Spleen (tissue), 13 donors: ENCODE measurements around the gene PIPOX. TPM values are rescaled to one million over a fixed set of nuclear protein-coding genes. Genes with fewer than 3 reads are reported as not detected.

ENCODE experiments used
- DNase-seq: peaks from one replicate; pipeline ENCODE4 v3.0.0-alpha.2; 2020
- H3K27ac ChIP-seq, 8 donors: fragments of 200-600 bp; sonication (generic) in 7 of 8; 1 replicate in 4 of 8; 2 replicates in 4 of 8; pipeline versions ENCODE4 v1.5.0 to v1.8.0; 2016 to 2021; ENCODE audit warnings: inconsistent platforms in 4 of 8, mild to moderate bottlenecking in 4 of 8, moderate library complexity in 1 of 8
- H3K27me3 ChIP-seq, 7 donors: fragments of 200-600 bp; sonication (generic) in 6 of 7; replicated peaks in 1 of 7; 1 replicate in 4 of 7; 2 replicates in 3 of 7; pipeline versions ENCODE4 v1.5.0 to v1.8.0; 2016 to 2021; ENCODE audit warnings: inconsistent platforms in 3 of 7, mild to moderate bottlenecking in 1 of 7
- H3K36me3 ChIP-seq, 6 donors: fragments of 200-600 bp; sonication (generic) in 5 of 6; 1 replicate in 4 of 6; 2 replicates in 2 of 6; pipeline versions ENCODE4 v1.5.0 to v1.8.0; 2016 to 2021; ENCODE audit warnings: inconsistent platforms in 2 of 6
- H3K4me1 ChIP-seq, 6 donors: fragments of 200-600 bp; sonication (generic) in 5 of 6; 1 replicate in 3 of 6; 2 replicates in 3 of 6; pipeline versions ENCODE4 v1.5.0 to v1.8.0; 2016 to 2021; ENCODE audit warnings: inconsistent platforms in 3 of 6
- H3K4me3 ChIP-seq, 8 donors: fragments of 200-600 bp; sonication (generic) in 7 of 8; 1 replicate in 4 of 8; 2 replicates in 4 of 8; pipeline versions ENCODE4 v1.5.0 to v1.8.0; 2016 to 2021; ENCODE audit warnings: inconsistent platforms in 4 of 8, mild to moderate bottlenecking in 4 of 8, moderate library complexity in 2 of 8
- H3K9me3 ChIP-seq, 8 donors: fragments of 200-600 bp; sonication (generic) in 7 of 8; 1 replicate in 4 of 8; 2 replicates in 4 of 8; pipeline versions ENCODE4 v1.5.0 to v1.8.0; 2016 to 2021; ENCODE audit warnings: inconsistent platforms in 4 of 8
- POLR2A ChIP-seq, 3 donors: fragments of 450-650 bp; IDR thresholded peaks; one replicate each; pipeline ENCODE4 v1.5.1; 2017; ENCODE audit warnings: antibody characterized with exemption in 3 of 3, mild to moderate bottlenecking in 1 of 3
- POLR2AphosphoS5 ChIP-seq, 3 donors: sonication (generic); formaldehyde crosslinking; IDR thresholded peaks; one replicate each; pipeline ENCODE4 v1.5.1; 2017; ENCODE audit warnings: antibody characterized with exemption in 3 of 3
- WGBS, 5 donors: extraction: QIAGEN DNeasy Blood & Tissue Kit in 3 of 5; methylation state at CpG; one replicate each; pipeline versions ENCODE4 v1.1.5 to v1.1.7; 2013 to 2018; 5-methylcytosine and 5-hydroxymethylcytosine counted together
- intact Hi-C: fragments of 100-400 bp; cut with DNase I; formaldehyde crosslinking; loops from one replicate; pipeline ENCODE4 v1.15.0; 2023; ENCODE audit warnings: low total_unique reads
- long read RNA-seq, 2 donors: transcript quantifications; one replicate each; lab custom pipeline, GENCODE V29; 2026
- polyA plus RNA-seq, 3 donors: library from polyadenylated mRNA; stranded (reverse); fragments of 200-250 nt; gene quantifications; one replicate each; pipeline ENCODE4 v1.2.1, GENCODE V29; 2013
- total RNA-seq, 7 donors: library from RNA; depleted of rRNA in 3 of 7; stranded (reverse); fragments of >200 nt in 3 of 7; fragmentation: NEBNext Ultra II Directional in 4 of 7; extraction: Animal tissue kit (Norgen Biotek cat#: 25700) in 4 of 7; gene quantifications; one replicate each; pipeline versions ENCODE4 v1.1.0 to v1.2.1, GENCODE V29; 2016 to 2021
- TF ChIP-seq, protein P1 (sequence below), 11 experiments: fragments of 200-600 bp in 7 of 11; fragments of 450-650 bp in 4 of 11; sonication (generic) in 4 of 11; IDR thresholded peaks in 8 of 11; conservative IDR thresholded peaks in 3 of 11; 1 replicate in 7 of 11; 2 replicates in 4 of 11; pipeline versions ENCODE4 v1.4.0 to v1.8.0; 2016 to 2021; ENCODE audit warnings: antibody characterized with exemption in 11 of 11, inconsistent platforms in 4 of 11, mild to moderate bottlenecking in 1 of 11
- donor health status: healthy with polysubstance abuse.
- donor health status: DM: no; HTN: no; CAD: no; lungs with moderate emphysema.
- donor health status: DM: no; HTN: no; CAD: no.
- donor health status: Bipolar disorder and iron deficiency.
- donor health status: healthy.
- donor health status: DM: no; HTN: no; CAD: no.
- donor health status: DM: yes; HTN: yes; CAD: no.

Gene PIPOX, protein sequence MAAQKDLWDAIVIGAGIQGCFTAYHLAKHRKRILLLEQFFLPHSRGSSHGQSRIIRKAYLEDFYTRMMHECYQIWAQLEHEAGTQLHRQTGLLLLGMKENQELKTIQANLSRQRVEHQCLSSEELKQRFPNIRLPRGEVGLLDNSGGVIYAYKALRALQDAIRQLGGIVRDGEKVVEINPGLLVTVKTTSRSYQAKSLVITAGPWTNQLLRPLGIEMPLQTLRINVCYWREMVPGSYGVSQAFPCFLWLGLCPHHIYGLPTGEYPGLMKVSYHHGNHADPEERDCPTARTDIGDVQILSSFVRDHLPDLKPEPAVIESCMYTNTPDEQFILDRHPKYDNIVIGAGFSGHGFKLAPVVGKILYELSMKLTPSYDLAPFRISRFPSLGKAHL
- total RNA-seq (1 to 10 TPM; 3.0 to 8.3 (median 5.5) TPM), polyA plus RNA-seq (under 1 TPM; 0.64 to 0.80 (median 0.74) TPM)
- long read RNA-seq, donor 1, partial matches to known transcripts: 0 of 2 reads
- long read RNA-seq, donor 1, other reads (novel, unspliced or antisense): 0 of 2 reads
- long read RNA-seq, donor 2: 0 reads

DNA sequence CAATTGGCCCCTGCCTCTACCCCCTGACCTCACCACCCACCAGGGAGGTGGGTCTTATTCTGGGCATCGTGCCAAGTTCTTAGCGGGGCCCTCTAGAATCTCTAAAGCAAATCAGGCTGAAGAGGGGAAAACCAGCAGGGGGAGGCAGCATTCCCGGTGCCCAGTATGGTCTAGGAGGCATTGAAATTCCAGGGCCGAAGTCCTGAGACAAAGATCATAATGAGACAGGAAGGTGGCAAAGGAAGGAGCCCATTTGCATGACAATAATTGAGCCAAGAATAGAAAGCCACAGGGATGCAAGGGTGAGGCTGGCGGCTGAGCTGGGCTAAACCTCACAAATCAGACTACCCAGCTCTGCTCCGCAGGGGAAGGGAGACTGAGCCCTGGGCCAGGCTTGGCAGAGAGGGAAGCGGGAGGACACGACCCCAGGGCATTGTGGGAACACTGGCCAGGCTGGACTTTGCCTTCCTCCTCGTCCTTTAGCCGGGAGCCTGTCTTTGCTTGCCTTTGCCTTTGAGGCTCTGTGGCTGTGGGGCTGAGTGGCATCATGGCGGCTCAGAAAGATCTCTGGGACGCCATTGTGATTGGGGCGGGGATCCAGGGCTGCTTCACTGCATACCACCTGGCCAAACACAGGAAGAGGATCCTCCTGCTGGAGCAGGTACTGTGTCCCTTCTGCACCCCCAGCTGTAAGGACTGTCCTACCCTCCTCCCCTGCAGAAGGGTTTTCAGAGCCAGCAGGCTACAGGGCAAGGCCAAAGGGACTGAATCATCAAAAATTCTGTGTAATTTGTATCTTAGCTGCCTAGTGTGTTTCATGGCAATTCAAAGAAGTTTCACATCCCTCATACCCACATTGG, at the start of gene PIPOX:
TSS of gene PIPOX (plus strand) at position 463 of the 860 bp plus-strand sequence. CDS start at position 548, 85 bp downstream.
- no peak for DNase-seq
- Histone ChIP-seq H3K27me3 (peaks cover 0 to 4% (median 0%) of the 10 kb centered on the region in 7 donors), H3K27ac (peak within 1 kb of the TSS in 6 of 8 donors; percentile 22 to 74 (median 64)), H3K4me1 (peaks cover 14 to 40% (median 23%) of the 10 kb centered on the region in 6 donors), H3K4me3 (peak within 1 kb of the TSS in 1 of 8 donors; percentile 4), H3K36me3 (no peaks in the 10 kb centered on the region), H3K9me3 (no peaks in the 10 kb centered on the region)
- 29 to 44% (median 41%) methylated on average over 13 of the region's 13 CpGs for WGBS, 5 donors
- TF ChIP-seq POLR2AphosphoS5 (IDR thresholded peaks at IDR 0.05) (peak; percentile 26 to 29 (median 26)), POLR2A (IDR thresholded peaks at IDR 0.05) (no peak)
- TF ChIP-seq, protein P1, sequence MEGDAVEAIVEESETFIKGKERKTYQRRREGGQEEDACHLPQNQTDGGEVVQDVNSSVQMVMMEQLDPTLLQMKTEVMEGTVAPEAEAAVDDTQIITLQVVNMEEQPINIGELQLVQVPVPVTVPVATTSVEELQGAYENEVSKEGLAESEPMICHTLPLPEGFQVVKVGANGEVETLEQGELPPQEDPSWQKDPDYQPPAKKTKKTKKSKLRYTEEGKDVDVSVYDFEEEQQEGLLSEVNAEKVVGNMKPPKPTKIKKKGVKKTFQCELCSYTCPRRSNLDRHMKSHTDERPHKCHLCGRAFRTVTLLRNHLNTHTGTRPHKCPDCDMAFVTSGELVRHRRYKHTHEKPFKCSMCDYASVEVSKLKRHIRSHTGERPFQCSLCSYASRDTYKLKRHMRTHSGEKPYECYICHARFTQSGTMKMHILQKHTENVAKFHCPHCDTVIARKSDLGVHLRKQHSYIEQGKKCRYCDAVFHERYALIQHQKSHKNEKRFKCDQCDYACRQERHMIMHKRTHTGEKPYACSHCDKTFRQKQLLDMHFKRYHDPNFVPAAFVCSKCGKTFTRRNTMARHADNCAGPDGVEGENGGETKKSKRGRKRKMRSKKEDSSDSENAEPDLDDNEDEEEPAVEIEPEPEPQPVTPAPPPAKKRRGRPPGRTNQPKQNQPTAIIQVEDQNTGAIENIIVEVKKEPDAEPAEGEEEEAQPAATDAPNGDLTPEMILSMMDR (IDR thresholded peaks at IDR 0.05 in 8 of 11, conservative IDR thresholded peaks at IDR 0.05 in 3 of 11): peak in 1 of 11 experiments; percentile 18
- intact Hi-C loops: no loop called here

DNA sequence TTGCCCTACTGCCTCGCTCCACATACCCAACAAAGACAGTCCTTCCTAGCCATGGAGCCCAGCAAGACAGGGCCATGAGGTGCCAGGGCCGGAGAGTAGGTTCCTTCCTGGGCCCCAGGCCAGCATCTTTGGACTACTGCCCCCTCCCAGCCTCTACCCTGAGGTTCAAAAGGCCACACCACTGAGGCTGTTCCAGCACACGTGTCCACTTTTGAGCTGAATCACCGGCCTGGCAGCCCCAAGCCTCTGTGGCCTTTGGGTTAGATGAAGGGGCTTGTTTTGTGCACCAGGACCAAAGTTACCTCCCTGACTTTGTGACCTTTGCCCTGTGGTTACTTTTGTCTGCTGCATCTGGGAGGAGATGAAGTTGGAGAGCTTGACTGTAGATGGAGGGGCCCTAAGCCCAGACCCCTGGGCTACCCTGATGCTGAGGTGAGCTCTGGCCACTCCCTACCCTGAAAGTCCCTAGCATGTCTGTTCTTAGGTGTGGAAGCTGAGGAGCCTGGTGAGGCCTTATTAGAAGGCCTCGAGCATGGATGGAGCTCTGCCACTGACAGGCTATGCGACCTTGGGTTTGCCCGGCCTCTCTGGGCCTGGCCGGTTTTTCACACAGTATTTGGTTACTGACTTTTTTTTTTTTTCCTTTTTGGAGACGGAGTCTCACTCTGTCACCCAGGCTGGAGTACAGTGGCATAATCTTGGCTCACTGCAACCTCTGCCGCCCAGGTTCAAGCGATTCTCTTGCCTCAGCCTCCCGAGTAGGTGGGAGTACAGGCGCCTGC, 49.1 kb upstream of the PIPOX start:
- Histone ChIP-seq H3K36me3 (no peaks in the 10 kb centered on the region), H3K9me3 (no peaks in the 10 kb centered on the region), H3K27ac (no peak overlapping the region), H3K4me1 (no peaks in the 10 kb centered on the region), H3K4me3 (no peak overlapping the region), H3K27me3 (peaks cover 0 to 37% (median 0%) of the 10 kb centered on the region in 7 donors)
- WGBS, 5 donors: 85 to 93% (median 88%) methylated on average over 12 to 13 of the region's 13 CpGs
- DNase-seq: no peak
- intact Hi-C loops: no loop called here
- TF ChIP-seq POLR2AphosphoS5 (IDR thresholded peaks at IDR 0.05): no peak
- no peak for TF ChIP-seq POLR2A (IDR thresholded peaks at IDR 0.05)
- TF ChIP-seq, protein P1 (IDR thresholded peaks at IDR 0.05 in 8 of 11, conservative IDR thresholded peaks at IDR 0.05 in 3 of 11): no peak

DNA sequence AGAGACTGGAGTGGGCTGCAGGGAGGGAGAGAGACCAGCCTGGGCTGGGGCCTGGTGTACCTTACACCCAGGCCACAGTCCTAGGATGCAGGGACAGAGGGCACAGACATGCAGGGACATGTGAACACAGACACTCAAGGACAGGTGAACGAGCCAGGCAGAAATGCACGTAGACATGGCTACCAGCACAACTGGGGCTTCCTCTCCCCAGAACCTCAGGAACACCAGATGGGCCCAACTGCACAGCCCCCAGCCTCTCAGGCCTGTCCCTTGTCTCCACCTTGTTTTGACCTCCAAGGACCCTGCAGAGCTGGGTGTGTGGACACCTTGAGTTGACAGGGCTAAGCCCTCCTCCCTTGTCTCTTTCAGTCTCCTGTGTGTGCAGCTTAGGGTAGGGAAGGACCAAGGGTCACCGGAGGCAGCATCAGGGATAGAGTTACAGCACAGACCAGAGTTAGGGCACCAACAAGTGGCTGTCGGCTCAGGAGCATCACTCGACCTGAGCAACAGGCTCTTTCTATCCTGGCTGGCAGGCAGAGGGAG, 46.3 kb upstream of the PIPOX start:
- TF ChIP-seq POLR2A (IDR thresholded peaks at IDR 0.05): no peak
- TF ChIP-seq, protein P1 (IDR thresholded peaks at IDR 0.05 in 8 of 11, conservative IDR thresholded peaks at IDR 0.05 in 3 of 11): no peak
- no peak for TF ChIP-seq POLR2AphosphoS5 (IDR thresholded peaks at IDR 0.05)
- H3K27me3 ChIP-seq: peaks cover 0 to 32% (median 0%) of the 10 kb centered on the region in 7 donors
- intact Hi-C loops: no loop called here
- no peak overlapping the region for H3K4me3 ChIP-seq
- no peaks in the 10 kb centered on the region for H3K36me3 ChIP-seq
- no peak overlapping the region for H3K27ac ChIP-seq
- WGBS, 5 donors: 58 to 65% (median 64%) methylated on average over 5 of the region's 5 CpGs
- DNase-seq: no peak
- no peaks in the 10 kb centered on the region for H3K9me3 ChIP-seq
- H3K4me1 ChIP-seq: no peaks in the 10 kb centered on the region
